ENCODE measurements around the gene STK25.
"Not testable (repeated sequence)": the region's sequence is repeated elsewhere in the genome, so short reads cannot be mapped to it uniquely, and the experiment has no call there.

The STK25 gene

GRCh38 chr2:241539616-241540374 lies 31.4 kb upstream of the STK25 start:
- no peak for DNase-seq (ENCODE audit: low read depth)

GRCh38 chr2:241538838-241539615 lies 30.6 kb upstream of the STK25 start:
- no peak for DNase-seq (ENCODE audit: low read depth)

DNA sequence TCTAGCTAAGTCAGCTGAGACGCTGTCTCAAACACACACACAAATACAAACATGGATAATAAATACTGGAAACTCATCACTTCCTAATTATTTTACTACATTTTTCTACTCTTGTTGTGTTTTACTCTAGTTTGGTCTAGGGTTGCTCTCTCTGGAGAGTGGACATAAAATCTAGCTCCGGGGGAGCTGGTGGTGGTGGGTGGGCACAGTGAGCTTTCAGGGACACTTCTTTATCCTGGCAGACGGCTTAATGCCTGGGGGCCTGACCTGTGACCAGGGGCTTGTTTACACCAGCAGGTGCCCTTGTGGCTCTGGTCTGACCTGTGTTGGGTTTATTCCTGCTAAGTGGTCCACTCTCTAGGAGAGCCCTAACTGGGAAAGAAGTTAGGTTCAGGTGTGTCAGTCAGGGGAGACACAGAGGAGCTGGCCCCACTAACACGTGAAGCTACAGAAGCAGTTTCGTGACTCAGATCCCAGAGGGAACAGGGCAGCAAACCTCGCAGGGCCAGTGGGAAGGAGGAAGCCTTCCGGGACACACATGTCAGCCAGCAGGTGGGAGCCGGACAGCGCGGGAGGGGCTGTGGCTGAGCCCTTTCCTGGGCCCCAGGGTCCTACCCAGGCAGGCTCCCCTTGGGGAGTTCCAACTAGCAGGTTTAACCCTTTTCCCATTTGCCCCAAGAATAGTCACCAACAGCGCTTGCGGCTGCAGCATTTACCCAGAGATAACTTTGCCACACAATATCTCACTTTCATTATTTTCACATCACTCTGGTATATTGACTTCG lies 27.7 kb upstream of the STK25 start:
- no peak for DNase-seq (ENCODE audit: low read depth)

DNA sequence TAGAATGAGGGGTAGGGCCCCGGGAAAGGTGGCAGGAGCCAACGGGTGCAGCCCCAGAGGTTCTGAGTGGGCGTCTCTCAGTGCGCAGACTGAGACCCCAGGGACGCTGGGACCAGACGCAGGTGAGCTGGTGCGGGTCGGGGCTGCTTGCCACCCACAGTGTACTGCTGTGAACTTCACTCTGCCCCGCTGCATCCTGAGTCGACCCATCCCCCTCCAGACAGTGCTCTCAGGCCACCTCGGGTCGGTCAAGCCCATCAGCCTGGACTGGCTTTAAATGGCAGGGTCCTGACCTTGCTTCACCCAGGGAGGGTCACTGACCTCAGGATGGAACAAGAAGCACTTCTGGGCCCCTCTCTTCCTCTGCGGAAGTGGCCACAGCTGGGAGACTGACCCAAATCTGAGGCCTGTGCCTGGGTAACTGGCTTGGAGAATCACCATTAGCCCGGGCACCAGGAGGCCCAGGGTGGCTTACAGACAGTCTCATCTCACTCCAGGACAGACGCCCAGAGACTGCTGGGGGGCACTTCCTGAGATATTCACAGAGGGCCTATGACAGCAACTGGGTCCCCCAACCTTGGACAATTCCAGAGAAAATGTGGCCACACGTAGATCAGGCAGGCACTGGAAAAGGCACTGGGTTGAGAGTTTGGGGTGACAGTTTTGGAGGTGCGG lies 26.5 kb upstream of the STK25 start:
- no peak for DNase-seq (ENCODE audit: low read depth)

- DNase-seq (ENCODE audit: low read depth): no peak
Observed at GRCh38 chr2:241534293-241534692, 25.9 kb upstream of the STK25 start.

GRCh38 chr2:241532733-241533601 lies 24.6 kb upstream of the STK25 start:
- DNase-seq (ENCODE audit: low read depth): no peak

DNA sequence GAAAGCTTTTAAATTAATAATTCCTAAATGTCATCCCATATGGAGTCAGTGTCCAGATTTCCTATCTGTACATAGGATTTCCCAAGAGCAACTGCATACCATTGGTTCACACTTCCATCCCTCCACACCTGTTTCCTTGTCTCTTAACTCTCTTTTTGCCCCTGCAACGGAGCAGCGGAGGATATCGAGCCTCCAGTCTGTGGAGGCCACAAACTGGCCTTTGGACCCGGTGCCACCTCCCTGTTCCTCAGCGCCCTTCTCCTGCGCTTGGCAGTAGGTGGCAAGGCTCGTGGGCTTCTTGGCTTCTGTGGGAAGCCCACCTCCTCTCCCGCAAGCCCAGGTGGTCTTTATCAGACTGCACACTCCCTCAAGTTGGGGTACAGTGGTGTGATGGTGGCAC lies 23.8 kb upstream of the STK25 start:
- DNase-seq (ENCODE audit: low read depth): no peak

- DNase-seq (ENCODE audit: low read depth): no peak
Observed at GRCh38 chr2:241531161-241531722, 22.9 kb upstream of the STK25 start.

DNA sequence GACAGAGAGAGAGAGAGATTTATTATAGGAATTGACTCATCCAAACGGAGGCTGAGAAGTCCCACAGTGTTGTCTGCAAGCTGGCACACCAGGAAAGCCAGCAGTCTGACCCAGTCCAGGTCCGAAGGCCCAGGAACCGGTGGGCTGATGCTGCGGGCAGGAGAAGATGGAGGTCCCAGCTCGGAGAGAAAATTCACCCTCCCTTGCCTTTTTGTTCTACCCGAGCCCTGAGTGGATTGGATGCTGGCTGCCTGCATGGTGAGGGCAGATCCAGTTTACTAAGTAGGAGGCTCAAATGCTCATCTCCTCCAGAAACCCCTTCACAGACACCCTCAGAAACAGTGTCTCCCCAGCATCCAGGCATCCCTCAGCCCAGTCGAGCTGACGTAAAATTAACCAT lies 22.2 kb upstream of the STK25 start:
- no peak for DNase-seq (ENCODE audit: low read depth)

- DNase-seq (ENCODE audit: low read depth): not testable (repeated sequence)
Observed at GRCh38 chr2:241525818-241526780, 17.7 kb upstream of the STK25 start.

GRCh38 chr2:241522477-241522876 lies 14.1 kb upstream of the STK25 start:
- no peak for DNase-seq (ENCODE audit: low read depth)

DNA sequence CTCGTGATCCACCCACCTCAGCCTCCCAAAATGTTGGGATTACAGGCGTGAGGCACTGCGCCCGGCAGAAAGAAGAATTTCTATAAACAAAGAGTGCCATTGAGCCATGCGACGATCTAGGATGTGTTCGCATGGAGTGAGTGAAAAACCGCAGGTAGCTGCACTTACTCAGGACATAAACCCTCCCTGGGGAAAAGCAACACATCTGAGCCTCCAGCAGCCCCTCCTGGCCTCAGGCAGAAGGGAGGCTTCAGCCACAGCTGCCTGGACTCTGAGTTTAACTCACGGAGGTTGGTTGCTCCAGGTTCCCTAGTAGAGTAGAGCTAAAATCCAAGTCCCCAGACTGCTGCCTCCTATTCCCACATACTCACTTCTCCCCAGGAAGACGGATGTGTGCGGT lies 11.3 kb upstream of the STK25 start:
- no peak for DNase-seq (ENCODE audit: low read depth)

DNA sequence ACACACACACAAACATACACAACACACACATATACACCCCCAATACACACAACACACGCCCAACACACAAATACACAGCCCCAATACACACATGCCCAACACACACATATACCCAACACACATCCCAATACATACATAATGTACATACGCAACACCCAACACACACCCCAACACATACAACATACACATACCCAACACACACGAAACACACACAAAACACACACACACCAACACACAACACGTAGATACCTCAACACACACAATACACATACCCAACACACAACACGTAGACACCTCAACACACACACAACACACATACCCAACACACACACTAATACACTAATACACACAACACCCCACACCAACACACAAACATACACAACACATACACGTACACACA lies 8.9 kb upstream of the STK25 start:
- DNase-seq (ENCODE audit: low read depth): no peak

GRCh38 chr2:241516520-241516965 lies 8.2 kb upstream of the STK25 start:
- no peak for DNase-seq (ENCODE audit: low read depth)

DNA sequence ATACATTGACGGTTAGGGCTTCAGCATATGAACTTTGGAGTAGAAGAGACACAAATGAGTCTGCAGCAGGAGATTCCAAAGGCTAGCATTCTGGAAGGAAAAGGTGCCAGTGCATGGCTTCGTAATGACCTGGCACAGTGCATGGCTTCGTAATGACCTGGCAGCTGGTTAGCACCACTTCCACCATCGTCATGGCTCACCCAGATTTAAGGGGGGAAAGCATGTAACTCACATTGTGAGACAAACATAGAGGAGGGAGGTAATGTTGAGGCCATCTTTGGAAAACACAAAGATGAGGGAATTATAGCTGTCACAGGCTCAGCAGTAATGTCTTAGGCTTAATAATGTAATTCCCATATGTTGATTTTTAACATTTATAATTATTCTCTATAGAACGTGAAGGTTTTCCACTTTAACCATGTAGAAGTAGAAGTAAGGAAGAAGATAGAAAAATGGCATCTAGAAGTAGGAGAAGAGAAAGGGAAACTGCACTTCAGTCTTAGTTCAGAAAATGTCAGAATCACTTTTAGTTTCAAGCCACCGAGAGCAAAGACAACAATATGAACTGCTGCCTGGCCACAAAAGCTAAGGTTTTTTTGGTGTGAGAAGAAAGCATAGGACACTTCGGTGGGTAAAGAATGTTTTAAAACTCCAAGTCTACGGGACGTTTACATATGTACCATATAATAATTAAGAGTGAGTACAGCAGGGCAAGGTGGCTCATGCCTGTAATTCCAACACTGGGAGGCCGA lies 6.8 kb upstream of the STK25 start:
- no peak for DNase-seq (ENCODE audit: low read depth)

DNA sequence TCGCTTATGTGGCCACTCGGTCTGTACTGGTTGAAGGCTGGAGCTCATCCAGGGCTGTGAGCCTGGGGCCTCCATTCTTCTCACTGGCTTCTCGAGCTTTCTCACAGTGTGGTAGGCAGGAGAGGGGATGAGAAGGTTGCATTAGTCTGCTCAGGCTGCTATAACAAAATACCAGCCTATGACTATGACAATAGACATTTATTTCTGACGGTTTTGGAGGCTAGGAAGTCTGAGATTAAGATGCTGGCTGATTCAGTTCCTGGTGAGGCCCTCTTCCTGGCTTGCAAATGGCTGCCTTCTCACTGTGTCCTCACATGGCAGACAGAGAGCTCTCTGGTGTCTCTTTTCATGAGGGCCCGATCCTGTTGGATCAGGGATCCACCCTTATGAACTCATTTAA lies 6.2 kb upstream of the STK25 start:
- DNase-seq (ENCODE audit: low read depth): no peak

DNA sequence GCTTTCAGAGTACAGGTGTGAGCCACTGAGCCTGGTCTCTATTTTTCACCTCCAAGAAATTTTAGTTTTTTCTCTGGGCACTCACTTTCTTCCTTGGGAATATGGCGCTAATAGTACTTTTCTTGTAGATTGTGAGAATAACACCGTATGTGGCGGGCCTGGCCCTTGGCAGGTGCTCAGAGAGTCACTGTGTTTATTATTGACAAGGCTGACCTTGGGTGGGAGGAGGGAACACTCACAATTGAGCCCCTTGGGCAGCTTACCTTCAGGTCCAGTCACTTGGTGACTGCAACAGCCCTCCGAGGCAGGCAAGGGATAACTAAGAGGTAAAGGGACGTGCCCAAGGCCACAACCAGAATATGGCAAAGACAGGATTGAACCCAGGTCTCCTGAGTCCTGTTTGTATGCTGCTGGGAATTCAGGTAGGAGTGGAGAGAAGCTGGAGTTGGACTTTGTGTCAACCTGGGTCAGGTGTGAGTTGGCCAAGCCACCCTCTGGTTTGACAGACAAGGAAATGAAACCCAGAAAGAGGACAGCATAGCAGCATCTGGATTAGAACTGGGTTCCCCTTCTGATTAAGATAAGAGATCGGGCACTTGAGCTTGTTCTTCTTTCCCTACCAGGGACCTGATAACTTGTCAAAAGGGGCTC lies 2.8 kb upstream of the STK25 start:
- DNase-seq (ENCODE audit: low read depth): no peak

GRCh38 chr2:241509155-241509784 lies 886 bp upstream of the STK25 start:
- DNase-seq (ENCODE audit: low read depth): no peak
